Measurements from ENCODE around the gene SERPINB10.

- TF ChIP-seq CTCF (IDR thresholded peaks at IDR 0.05; ENCODE audit: borderline replicate concordance, extremely low read depth, low read length, poor library complexity, severe bottlenecking) (no peak), EZH2 (IDR thresholded peaks at IDR 0.05; ENCODE audit: borderline replicate concordance, low read depth, low read length, severe bottlenecking) (no peak)
Observed at GRCh38 chr18:63882333-63883141, 25.2 kb upstream of the SERPINB10 start.
